Activated CD8-positive, alpha-beta memory T cell treated with anti-CD3 and anti-CD28 coated beads for 24 hours (primary cell): ENCODE data around the gene SESN2.

Source experiments
- DNase-seq: peaks from one replicate; pipeline ENCODE4 v3.0.0-alpha.2; 2020

The SESN2 gene

GRCh38 chr1:28256197-28256827 is 3.0 kb upstream of the SESN2 start:
- DNase-seq = no peak

GRCh38 chr1:28257736-28258135 is 1.6 kb upstream of the SESN2 start:
- no peak for DNase-seq

DNA sequence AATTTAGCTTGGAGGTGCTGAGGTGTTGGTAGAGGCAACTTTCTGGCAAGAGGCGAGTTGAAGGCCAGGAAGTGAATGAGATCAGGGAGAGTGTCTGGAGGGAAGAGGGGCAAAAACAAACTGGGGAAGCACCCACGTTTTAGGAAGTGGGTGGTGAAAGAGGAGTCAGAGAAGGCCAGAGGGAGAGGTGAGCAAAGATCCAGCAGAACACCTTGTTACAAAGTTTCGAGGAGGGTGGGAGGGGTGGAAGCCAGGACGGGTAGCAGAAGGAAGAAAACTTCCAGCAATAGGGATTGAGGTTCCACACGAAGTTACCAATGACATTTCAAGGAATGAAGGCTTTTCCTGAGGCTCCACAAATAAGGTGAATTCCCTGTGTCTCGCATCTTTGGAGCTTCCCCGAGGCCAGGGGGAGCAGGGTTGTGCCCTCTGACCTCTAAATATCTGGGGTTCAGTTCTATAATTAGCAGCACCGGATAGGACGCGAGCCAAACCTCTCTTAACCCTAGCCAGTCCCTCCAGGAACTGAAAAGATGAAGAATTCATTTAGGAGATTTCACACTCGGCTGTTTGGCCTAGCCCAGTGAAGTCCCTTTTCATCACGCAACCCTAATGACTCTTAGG is 578 bp upstream of the SESN2 start:
- no peak for DNase-seq

DNA sequence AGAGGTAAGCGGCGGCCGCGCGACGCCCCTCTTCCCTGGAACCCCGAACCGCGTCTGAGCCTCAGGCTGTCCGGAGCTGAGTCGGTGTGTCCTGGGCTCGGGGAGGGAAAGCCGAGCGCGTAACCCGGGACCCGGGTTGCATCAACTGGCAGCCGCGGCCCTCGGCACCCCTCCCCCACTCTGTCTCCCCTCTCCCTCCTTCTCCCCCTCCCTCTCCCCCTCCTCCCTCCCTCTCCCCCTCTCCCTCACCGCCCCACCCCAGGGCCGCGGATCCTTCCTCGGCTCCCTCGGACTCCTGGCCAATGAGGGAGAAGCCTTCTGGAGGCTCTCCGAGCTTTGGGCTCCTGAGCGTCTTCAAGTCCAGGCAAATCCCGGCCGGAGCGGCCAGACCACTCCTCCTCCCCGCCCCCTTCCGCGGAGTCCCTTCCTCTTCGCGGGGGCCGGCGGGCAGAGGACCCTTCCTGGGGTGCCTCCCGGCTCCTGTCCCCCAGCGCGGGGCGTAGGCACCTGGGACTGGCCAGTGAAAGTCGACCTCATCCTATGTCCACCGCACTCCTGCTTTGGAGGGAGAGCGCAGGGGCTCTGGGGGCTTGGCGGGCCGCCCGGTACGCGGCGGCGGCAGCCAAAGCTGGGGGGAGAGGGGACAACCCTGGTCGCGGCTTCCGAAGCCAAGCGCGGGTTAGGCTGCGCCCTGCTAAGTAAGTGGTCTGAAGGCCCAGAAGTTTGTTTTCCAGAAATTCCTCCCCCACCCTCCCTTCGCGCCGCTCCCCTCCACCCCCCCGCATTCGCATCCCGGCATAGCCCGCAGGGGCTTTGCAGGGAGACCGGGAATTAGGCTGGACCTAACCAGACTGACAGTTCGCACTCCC is 850 bp downstream of the SESN2 start:
- DNase-seq = peak; percentile 68

- DNase-seq = no peak
Measured at GRCh38 chr1:28260803-28261174, 1.5 kb downstream of the SESN2 start.

- no peak for DNase-seq
Measured at GRCh38 chr1:28264897-28265296, 5.6 kb downstream of the SESN2 start.

DNA sequence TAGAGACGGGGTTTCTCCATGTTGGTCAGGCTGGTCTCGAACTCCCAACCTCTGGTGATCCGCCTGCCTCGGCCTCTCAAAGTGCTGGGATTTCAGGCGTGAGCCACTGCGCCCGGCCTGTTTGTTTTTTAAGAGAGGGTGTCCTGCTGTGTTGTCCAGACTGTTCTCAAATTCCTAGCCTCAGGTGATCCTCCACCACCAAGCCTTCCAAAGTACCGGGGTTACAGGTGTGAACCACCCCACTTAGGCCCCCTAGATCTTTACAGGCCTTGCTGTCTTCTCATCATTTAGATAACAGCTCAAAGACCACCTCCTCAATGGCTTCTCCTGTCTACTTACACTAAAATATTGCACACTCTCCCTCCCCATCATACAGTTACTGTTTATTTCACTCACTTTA is 6.3 kb downstream of the SESN2 start:
- DNase-seq = no peak

DNA sequence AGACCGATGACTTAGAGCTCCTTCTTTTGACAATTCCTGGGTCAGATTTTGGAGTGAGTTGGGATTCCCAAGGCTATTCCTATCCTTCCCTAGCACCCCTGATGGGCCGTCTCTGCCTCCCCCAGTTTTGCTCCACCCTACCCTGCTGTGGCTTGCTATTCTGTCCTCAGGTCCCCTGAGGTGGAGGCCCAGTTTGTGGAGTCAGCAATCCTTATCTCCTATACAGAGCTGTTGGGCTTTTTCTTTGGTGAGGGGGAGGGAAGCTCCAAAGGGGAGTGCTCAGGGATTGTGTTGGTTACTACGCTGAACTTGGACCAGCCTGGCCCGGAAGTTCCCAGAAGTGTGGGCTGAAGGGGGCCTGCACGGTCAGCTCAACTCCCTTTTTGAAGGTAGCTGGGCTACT is 7.6 kb downstream of the SESN2 start:
- DNase-seq = no peak

- no peak for DNase-seq
Measured at GRCh38 chr1:28267633-28268032, 8.3 kb downstream of the SESN2 start.

- no peak for DNase-seq
Measured at GRCh38 chr1:28269529-28269928, 10.2 kb downstream of the SESN2 start.

DNA sequence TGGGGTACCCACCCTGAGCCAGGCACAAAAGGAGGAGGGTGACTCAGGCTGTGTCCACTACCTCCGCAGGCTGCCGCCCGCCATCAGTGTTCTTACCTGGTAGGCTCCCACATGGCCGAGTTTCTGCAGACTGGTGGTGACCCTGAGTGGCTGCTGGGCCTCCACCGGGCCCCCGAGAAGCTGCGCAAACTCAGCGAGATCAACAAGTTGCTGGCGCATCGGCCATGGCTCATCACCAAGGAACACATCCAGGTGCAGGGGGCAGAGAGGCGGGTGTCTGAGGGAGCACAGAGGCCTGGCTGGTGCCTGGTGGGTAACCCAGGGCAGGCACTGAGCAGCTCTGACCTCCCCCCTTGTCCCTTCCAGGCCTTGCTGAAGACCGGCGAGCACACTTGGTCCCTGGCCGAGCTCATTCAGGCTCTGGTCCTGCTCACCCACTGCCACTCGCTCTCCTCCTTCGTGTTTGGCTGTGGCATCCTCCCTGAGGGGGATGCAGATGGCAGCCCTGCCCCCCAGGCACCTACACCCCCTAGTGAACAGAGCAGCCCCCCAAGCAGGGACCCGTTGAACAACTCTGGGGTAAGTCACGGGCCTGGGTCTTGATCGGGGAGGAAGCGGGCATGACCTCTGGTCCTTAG is 13.0 kb downstream of the SESN2 start:
- no peak for DNase-seq

DNA sequence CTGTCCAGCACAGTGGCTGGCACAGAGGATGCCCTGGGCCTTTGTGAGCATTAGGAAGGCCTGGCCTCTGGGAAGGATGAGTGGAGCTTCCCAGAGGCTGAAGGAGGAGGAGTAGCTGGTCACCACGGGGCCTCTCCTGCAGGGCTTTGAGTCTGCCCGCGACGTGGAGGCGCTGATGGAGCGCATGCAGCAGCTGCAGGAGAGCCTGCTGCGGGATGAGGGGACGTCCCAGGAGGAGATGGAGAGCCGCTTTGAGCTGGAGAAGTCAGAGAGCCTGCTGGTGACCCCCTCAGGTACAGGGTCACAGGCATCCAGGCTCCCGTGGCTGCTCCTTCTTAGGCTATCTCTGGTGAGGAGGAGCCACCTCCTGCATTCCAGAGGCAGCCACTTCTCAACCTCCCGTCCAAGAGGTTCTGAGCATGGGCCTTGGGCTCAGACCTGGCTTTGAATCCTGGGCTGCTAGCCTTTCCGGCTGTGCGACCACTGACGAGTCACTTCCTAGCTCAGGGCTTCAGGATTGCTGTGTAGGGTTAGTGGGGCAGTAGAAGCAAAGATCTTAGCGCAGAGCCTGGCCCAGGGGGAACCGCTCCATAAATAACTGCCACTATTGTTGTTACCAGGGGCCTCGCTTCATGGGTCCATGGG is 14.0 kb downstream of the SESN2 start:
- no peak for DNase-seq

DNA sequence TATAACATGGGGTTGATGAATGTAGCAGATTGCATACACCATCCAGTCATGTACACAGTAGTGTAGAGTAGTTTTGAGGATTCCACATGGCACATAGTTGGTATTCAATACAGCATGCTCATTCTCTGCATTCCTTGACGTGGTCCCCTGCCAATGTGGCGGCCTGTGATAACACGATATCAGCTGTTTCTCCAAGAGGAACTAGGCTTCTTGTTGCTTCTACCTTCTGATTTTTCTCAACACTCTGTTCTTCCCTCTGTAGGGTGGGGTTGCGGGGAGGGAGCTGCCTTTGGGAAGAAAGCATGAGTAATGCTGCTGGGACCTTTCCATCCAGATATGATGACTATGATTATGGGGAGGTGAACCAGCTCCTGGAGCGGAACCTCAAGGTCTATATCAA is 19.4 kb downstream of the SESN2 start:
- no peak for DNase-seq

- no peak for DNase-seq
Measured at GRCh38 chr1:28279721-28280120, 20.4 kb downstream of the SESN2 start.

DNA sequence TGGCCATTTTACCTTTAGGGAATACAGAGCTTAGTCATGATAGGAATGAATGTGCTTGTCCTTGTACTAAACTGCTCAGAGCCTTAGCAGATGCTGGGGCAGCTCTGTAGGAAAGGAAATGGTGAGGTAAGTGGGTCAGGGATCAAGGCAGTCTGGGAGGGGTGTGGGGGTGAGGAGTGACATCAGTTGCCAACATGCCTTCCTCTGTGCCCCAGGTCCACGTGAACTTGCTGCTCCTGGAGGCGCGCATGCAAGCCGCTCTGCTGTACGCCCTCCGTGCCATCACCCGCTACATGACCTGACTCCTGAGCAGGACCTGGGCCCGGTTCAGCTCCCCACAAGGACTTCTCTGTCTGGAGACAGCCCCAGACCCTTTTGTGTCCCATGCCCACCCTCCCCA is 21.2 kb downstream of the SESN2 start:
- no peak for DNase-seq

- DNase-seq = no peak
Measured at GRCh38 chr1:28280977-28281381, 21.7 kb downstream of the SESN2 start.

DNA sequence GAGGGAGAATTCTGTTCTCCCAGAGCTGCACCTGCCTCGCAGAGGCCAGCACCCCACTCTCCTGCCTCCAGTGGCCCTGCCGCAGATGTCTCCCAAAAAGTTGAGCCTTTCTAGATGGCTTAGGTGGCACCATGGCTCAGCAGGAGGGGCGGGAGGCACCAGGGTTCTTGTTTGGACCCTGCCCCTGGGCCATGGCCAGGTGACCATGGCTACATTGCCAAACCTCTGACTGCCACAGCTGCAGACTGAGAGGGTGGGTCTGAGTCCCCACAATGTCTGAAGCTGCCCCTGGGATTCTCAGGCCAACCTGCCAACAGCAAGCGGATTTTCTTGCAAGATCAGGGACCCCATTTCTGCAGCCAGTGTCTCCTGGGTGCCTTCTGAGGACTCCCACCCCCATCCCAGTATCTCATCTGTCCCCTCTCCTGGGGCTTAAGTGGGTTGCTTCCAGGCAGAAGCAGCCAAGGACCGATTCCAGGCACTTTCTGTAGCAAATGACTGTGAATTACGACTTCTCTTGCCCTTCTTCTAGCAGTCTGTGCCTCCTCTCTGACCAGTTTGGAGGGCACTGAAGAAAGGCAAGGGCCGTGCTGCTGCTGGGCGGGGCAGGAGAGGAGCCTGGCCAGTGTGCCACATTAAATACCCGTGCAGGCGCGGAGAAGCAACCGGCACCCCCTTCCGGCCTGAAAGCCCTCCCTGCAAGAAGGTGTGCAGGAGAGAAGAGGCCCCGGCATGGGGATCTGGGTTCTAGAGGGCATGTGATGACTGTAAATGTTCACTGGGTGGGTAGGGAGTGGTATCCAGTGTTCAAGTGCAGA is 22.5 kb downstream of the SESN2 start:
- no peak for DNase-seq

DNA sequence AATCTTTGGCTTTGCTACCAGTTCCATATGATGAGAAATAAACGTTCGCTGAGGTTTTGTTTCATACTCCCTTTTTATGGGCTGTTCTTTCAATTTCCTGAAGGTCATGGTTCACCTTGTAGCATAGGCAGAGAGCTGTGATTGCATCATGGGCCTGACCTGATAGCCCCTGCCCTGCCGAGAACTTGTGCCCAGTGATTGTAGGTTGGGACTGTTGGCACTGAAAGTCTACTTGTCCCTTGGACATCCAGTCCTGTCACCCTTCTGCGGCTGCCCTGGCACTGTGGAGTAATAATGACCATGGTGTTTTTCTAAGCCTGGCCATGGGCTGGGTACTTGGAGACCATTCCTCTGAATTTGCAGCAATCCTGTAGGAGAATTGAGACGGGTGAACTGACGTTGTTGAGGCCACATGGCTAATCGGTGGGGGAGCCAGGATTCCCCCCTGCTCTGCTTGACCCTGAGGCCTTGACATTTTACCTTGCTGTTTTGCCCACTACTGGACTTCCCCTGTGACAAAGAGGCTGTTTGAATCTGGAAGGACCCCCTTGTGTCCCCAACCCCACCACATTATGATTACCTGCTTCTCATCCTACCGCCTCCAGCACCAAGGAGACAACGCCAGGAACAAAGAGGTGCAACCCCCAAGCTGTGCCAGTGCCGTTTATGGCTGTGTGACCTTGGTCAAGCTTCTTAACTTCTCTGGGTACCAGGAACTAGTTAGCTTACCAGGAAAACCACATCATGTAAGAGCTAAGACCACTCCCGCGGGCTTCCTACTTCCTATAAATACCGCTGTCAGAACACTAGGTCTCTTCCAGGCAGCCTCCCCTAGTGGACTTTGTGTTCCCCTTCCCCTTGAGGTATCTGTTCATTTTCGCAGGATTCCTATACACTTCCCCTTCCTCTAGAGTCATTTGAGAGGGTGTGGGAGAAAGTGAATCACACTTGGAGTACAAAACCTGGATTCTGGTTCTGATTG is 23.4 kb downstream of the SESN2 start:
- DNase-seq = no peak

DNA sequence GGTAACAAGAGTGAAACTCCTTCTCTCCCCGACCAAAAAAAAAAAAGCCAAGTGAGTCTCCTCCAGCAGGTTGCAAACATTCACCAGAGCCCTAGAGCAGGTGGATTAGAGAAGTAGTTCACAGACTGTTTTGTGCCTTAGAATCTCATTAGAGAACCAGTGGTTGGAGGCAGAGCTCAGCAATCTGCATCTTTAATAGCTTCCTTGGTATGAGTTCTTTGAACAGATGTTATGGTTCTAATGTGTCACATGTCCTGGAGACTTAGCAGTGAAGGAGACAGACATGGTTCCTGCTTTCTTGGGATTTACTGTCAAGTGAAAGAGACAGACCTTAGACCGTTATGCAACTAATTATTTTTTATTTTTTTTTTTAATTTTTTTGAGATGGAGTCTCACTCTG is 26.8 kb downstream of the SESN2 start:
- no peak for DNase-seq

DNA sequence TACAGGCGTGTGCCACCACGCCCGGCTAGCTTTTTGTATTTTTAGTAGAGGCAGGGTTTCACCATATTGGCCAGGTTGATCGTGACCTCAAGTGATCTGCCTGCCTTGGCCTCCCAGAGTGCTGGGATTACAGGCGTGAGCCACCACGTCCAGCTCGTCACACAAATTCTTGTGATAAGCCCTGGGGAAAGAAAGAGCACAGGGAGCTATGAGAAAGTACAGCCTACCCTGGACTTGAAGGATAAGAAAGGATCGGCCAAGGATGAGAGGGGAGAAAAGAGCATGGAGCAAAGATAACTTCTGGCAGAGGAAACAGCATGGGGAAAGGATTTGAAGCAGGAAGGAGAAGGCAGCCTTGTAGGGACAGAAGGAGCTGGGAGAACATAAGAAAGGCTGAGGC is 29.2 kb downstream of the SESN2 start:
- DNase-seq = no peak

GRCh38 chr1:28290851-28291250 is 31.5 kb downstream of the SESN2 start:
- no peak for DNase-seq
